ENCODE results near the gene SWAP70.
"Not testable (repeated sequence)": the region's sequence is repeated elsewhere in the genome, so short reads cannot be mapped to it uniquely, and the experiment has no call there.

Gene SWAP70

DNA sequence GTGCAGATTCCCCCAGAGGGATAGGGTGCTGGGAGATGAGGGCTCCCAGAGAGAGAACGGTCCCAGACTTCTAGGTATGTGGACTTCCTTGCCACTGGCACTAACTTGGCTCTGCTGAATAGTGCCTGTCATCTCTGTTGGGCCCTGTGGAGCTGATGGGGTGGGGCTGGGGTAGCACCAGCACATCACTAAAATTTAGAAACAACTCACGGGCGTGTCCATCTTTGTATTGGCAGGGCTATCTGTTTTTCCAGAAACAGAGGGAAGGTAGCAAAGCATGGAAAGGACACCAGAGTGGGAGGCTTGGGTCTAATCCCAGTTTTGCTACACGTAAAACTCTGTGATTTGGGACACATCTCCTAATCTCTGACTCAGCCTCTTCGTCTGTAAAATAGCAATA, 25.8 kb downstream of the SWAP70 start:
- TF ChIP-seq, protein P1, sequence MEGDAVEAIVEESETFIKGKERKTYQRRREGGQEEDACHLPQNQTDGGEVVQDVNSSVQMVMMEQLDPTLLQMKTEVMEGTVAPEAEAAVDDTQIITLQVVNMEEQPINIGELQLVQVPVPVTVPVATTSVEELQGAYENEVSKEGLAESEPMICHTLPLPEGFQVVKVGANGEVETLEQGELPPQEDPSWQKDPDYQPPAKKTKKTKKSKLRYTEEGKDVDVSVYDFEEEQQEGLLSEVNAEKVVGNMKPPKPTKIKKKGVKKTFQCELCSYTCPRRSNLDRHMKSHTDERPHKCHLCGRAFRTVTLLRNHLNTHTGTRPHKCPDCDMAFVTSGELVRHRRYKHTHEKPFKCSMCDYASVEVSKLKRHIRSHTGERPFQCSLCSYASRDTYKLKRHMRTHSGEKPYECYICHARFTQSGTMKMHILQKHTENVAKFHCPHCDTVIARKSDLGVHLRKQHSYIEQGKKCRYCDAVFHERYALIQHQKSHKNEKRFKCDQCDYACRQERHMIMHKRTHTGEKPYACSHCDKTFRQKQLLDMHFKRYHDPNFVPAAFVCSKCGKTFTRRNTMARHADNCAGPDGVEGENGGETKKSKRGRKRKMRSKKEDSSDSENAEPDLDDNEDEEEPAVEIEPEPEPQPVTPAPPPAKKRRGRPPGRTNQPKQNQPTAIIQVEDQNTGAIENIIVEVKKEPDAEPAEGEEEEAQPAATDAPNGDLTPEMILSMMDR (IDR thresholded peaks at IDR 0.05; ENCODE audit: low read depth, low read length, missing control alignments): no peak
- H3K4me3 ChIP-seq (ENCODE audit: low read depth, low read length): peak overlapping the region; percentile 11; the same call in 1 of the 2 replicates
- no peak for DNase-seq (ENCODE audit: low read depth)

DNA sequence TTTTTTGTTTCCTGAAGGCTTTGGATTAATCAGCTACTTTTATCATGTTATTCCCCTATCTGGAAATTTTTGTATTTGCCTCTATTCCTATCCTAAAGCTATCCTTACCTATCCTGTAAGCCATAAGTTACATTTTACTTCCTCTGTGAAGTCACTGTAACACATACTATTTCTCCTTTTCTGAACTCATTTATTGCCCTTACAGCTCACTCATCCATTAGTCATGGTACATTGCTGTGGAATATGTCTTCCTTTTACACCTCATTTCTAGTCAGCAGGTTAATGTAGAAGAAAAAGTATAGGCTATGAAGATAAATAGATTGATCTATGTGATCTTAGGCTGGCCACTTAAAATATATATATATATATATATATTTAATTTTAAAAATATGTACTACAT, 28.0 kb downstream of the SWAP70 start:
- DNase-seq (ENCODE audit: low read depth): no peak
- H3K4me3 ChIP-seq (ENCODE audit: low read depth, low read length): no peak overlapping the region
- TF ChIP-seq, protein P1 (IDR thresholded peaks at IDR 0.05; ENCODE audit: low read depth, low read length, missing control alignments): no peak

DNA sequence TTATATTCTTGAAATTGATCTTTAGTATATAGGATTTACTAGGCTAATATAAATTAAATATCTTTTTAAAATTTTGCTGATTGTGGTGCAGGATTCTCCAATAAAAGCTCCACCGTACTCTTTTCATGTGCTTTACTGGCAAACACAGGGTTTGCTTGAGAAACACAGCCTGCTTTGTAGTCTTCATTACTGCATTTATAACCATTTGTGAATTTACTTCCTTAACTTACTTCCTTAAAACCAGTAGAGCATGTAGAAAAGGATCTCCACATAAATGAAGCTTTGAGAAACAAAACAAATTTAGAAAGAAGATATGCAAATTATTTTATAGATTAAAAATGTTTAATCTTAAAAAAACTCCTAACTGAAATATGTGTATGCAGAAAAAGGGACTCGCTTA, 28.8 kb downstream of the SWAP70 start:
- H3K4me3 ChIP-seq (ENCODE audit: low read depth, low read length): no peak overlapping the region
- no peak for DNase-seq (ENCODE audit: low read depth)
- TF ChIP-seq, protein P1 (IDR thresholded peaks at IDR 0.05; ENCODE audit: low read depth, low read length, missing control alignments): no peak

DNA sequence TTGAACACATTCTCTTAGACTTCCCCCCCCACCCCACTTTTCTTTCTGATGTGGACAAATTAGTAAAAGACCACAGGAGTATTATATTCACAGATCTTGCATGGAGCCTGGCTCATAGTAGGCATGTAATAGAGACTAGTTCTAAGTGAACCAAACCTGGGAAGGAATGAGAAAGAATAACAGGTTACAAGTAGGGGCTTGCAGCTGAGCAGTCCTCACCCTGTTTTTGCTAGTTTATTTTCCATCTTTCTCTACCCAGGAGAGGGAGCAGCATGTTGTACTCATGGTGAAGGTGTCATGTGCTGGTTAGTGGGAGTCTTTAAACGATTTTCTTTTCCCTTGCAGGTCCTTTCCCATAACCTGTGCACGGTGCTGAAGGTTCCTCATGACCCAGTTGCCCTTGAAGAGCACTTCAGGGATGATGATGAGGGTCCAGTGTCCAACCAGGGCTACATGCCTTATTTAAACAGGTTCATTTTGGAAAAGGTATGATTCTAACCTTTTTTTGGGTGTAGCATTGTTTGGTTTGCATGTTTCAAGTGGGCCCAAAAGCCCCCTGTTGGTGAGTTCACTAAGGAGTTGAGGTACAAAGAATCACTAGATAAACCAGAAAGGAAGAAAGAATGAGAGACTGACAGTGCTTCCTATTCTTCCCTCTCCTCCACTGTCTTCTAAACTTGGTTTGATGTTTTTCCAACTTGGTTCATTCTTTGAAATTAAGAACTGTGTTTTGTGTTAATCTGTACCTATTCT, 30.1 kb downstream of the SWAP70 start:
- H3K4me3 ChIP-seq (ENCODE audit: low read depth, low read length): no peak overlapping the region
- no peak for DNase-seq (ENCODE audit: low read depth)
- TF ChIP-seq, protein P1 (IDR thresholded peaks at IDR 0.05; ENCODE audit: low read depth, low read length, missing control alignments): peak; percentile 25

DNA sequence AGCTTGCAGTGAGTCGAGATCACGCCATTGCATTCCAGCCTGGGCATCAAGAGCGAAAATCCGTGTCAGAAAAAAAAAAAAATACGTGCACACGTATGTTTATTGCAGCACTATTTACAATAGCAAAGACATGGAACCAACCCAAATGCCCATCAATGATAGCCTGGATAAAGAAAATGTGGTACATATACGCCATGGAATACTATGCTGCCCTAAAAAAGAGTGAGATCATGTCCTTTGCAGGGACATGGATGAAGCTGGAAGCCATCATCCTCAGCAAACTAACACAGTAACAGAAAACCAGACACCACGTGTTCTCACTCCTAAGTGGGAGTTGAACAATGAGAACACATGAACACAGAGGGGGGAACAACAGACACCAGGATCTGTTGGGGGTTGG, 31.4 kb downstream of the SWAP70 start:
- DNase-seq (ENCODE audit: low read depth); H3K4me3 ChIP-seq (ENCODE audit: low read depth, low read length): not testable (repeated sequence)

DNA sequence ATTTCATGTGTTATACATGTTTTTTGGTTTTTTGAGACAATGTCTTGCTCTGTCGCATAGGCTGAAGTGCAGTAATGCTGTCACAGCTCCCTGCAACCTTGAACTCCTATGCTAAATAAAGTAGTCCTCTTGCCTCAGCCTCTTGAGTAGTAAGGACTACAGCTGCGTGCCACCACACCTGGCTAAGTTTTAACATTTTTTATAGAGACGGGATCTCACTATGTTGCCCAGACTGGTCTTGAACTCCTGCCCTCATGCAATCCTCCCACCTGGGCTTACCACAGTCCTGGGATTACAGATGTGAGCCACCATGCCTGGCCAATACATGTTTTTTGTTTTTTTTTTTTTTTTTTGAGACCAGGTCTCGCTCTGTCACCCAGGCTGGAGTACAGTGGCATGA, 33.9 kb downstream of the SWAP70 start:
- TF ChIP-seq, protein P1 (IDR thresholded peaks at IDR 0.05; ENCODE audit: low read depth, low read length, missing control alignments): no peak
- no peak overlapping the region for H3K4me3 ChIP-seq (ENCODE audit: low read depth, low read length)
- no peak for DNase-seq (ENCODE audit: low read depth)

DNA sequence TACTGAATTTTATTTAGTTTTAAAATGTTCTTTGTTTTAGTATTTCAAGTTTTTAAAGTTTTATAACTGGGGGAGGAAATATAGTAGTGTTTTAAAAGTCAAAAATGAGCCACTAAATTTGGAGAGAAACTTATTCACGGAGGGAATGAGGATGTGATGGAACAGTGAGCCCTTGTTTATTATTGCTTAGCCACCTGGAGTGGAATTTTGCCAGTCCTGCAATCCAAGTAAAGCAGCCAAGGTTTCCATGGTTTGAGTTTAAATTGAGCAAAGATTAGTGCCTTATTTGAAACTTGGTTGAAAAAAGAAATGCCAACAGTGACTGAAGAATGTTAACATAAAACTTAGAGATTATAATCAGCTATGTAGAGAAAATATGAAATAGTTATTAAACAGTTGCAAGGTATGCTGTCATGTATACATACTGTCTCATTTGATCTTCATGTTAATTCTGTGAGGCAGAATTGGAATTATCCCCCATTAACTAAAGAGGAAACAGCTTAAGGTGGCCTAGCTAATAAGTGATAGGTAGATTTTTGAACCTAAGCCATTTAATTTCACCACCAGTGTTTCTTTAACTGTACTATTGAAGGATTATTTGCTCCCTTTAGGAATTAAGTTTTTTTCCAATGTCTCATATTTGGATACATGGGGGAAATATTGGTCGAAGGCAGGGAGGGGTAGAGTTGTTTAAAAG, 36.4 kb downstream of the SWAP70 start:
- TF ChIP-seq, protein P1 (IDR thresholded peaks at IDR 0.05; ENCODE audit: low read depth, low read length, missing control alignments): no peak
- no peak for DNase-seq (ENCODE audit: low read depth)
- H3K4me3 ChIP-seq (ENCODE audit: low read depth, low read length): no peak overlapping the region

Measured in GM12864 (cell line).